Activated naive CD4-positive, alpha-beta T cell treated with anti-CD3 and anti-CD28 coated beads for 36 hours (primary cell): ENCODE results near the gene SNX17. TPM values are rescaled to one million over a fixed set of nuclear protein-coding genes. Genes with fewer than 3 reads are reported as not detected.

Experiments used
- CTCF ChIA-PET: fragments of 350-600 bp; sonication (Branson Sonifier 250); formaldehyde crosslinking; loops from one replicate; lab custom pipeline; 2021; ENCODE audit warnings: antibody characterized with exemption; lab: Charles Lee
- DNase-seq: peaks from one replicate; pipeline ENCODE4 v3.0.0-alpha.2; 2020
- H3K27ac Mint-ChIP-seq: one replicate; pipeline ENCODE4 v1.8.0; 2021; ENCODE audit warnings: mild to moderate bottlenecking, mixed read lengths
- H3K27me3 Mint-ChIP-seq: one replicate; pipeline ENCODE4 v1.8.0; 2021; ENCODE audit warnings: low read depth, mixed read lengths
- H3K36me3 Mint-ChIP-seq: one replicate; pipeline ENCODE4 v1.8.0; 2021; ENCODE audit warnings: low read depth, mixed read lengths
- H3K4me1 Mint-ChIP-seq: one replicate; pipeline ENCODE4 v1.8.0; 2021; ENCODE audit warnings: low read depth, mixed read lengths
- H3K4me3 Mint-ChIP-seq: one replicate; pipeline ENCODE4 v1.8.0; 2021; ENCODE audit warnings: mild to moderate bottlenecking, moderate library complexity, mixed read lengths
- H3K9me3 Mint-ChIP-seq: one replicate; pipeline ENCODE4 v1.8.0; 2021; ENCODE audit warnings: mixed read lengths
- intact Hi-C: fragments of 100-400 bp; cut with micrococcal nuclease; formaldehyde crosslinking; loops from one replicate; pipeline ENCODE4 v1.15.1; 2023
- total RNA-seq, 2 experiments: library from RNA; stranded (reverse); gene quantifications; one replicate each; pipeline ENCODE4 v1.2.3, GENCODE V29; 2021

Gene SNX17
- total RNA-seq, 2 experiments from 2014 or later = 68.5 to 75.5 TPM

GRCh38 chr2:27380626-27381545 is 10.5 kb downstream of the SNX17 start, which contains the start of gene ZNF513:
ZNF513 (minus strand) TSS chr2:27380734; CDS start chr2:27380526, 208 bp downstream.
- peak; percentile 93 for DNase-seq
- H3K4me3 Mint-ChIP-seq = peak within 1 kb of the TSS; percentile 79
- H3K27ac Mint-ChIP-seq = peak within 1 kb of the TSS; percentile 86
- no peaks in the 10 kb centered on the region for H3K9me3 Mint-ChIP-seq
- peaks cover 30% of the 10 kb centered on the region for H3K36me3 Mint-ChIP-seq
- H3K4me1 Mint-ChIP-seq = peaks cover 30% of the 10 kb centered on the region
- intact Hi-C loops = loop anchor here (1.0 to 2.0 kb wide), 5 partner anchors 11 to 108 kb away; partner anchors contain the start of genes EIF2B4, GTF3C2, IFT172 and PPM1G
- no peaks in the 10 kb centered on the region for H3K27me3 Mint-ChIP-seq
- CTCF ChIA-PET = interaction anchor here (0.5 to 3.1 kb wide), 5 partner anchors 14 to 302 kb away, joined by 3 to 13 read pairs (median 5); partner anchors contain the start of gene NRBP1

GRCh38 chr2:27381577-27382181 is 11.3 kb downstream of the SNX17 start:
- no peaks in the 10 kb centered on the region for H3K9me3 Mint-ChIP-seq
- DNase-seq = no peak
- peaks cover 30% of the 10 kb centered on the region for H3K36me3 Mint-ChIP-seq
- H3K4me1 Mint-ChIP-seq = peaks cover 30% of the 10 kb centered on the region
- H3K4me3 Mint-ChIP-seq = peak overlapping the region; percentile 77
- no peaks in the 10 kb centered on the region for H3K27me3 Mint-ChIP-seq
- intact Hi-C loops = loop anchor here (2.0 kb wide), 1 partner anchor 49 kb away; no protein-coding TSS in a partner anchor
- CTCF ChIA-PET = interaction anchor here (0.5 to 3.1 kb wide), 3 partner anchors 15 to 217 kb away, joined by 3 to 13 read pairs (median 5); partner anchors contain the start of gene NRBP1
- H3K27ac Mint-ChIP-seq = peak overlapping the region; percentile 86

- Mint-ChIP-seq H3K36me3 (peaks cover 20% of the 10 kb centered on the region), H3K27me3 (no peaks in the 10 kb centered on the region), H3K9me3 (no peaks in the 10 kb centered on the region), H3K27ac (peak overlapping the region; percentile 21), H3K4me1 (peaks cover 30% of the 10 kb centered on the region), H3K4me3 (no peak overlapping the region)
- no peak for DNase-seq
- CTCF ChIA-PET = no interaction called here
- intact Hi-C loops = no loop called here
Observed at GRCh38 chr2:27390822-27391679, 20.6 kb downstream of the SNX17 start.

- CTCF ChIA-PET = interaction anchor here (1.4 kb wide), 1 partner anchor 17 kb away, joined by 3 read pairs; the partner anchor contains the start of gene PPM1G
- DNase-seq = no peak
- Mint-ChIP-seq H3K9me3 (no peaks in the 10 kb centered on the region), H3K4me1 (peaks cover 42% of the 10 kb centered on the region), H3K27me3 (no peaks in the 10 kb centered on the region), H3K36me3 (peaks cover 22% of the 10 kb centered on the region), H3K27ac (no peak overlapping the region), H3K4me3 (no peak overlapping the region)
- intact Hi-C loops = no loop called here
Observed at GRCh38 chr2:27393225-27393624, 22.8 kb downstream of the SNX17 start.

GRCh38 chr2:27398962-27399361 is 28.5 kb downstream of the SNX17 start:
- no peak overlapping the region for H3K4me3 Mint-ChIP-seq
- no peaks in the 10 kb centered on the region for H3K27me3 Mint-ChIP-seq
- H3K9me3 Mint-ChIP-seq = no peaks in the 10 kb centered on the region
- CTCF ChIA-PET = no interaction called here
- intact Hi-C loops = no loop called here
- H3K36me3 Mint-ChIP-seq = peaks cover 22% of the 10 kb centered on the region
- no peak overlapping the region for H3K27ac Mint-ChIP-seq
- no peak for DNase-seq
- H3K4me1 Mint-ChIP-seq = peaks cover 40% of the 10 kb centered on the region

GRCh38 chr2:27400348-27401135 is 30.1 kb downstream of the SNX17 start:
- H3K4me1 Mint-ChIP-seq = peaks cover 46% of the 10 kb centered on the region

GRCh38 chr2:27407798-27408491 is 37.5 kb downstream of the SNX17 start:
- H3K27ac Mint-ChIP-seq = peak overlapping the region; percentile 51
- intact Hi-C loops = loop anchor here (2.0 kb wide), 1 partner anchor 221 kb away; the partner anchor contains the start of genes CCDC121 and GPN1
- peak overlapping the region; percentile 89 for H3K4me3 Mint-ChIP-seq
- CTCF ChIA-PET = interaction anchor here (0.9 to 4.1 kb wide), 5 partner anchors 21 to 276 kb away, joined by 3 to 35 read pairs (median 5); partner anchors contain the start of gene NRBP1
- H3K27me3 Mint-ChIP-seq = no peaks in the 10 kb centered on the region
- H3K9me3 Mint-ChIP-seq = no peaks in the 10 kb centered on the region
- peaks cover 16% of the 10 kb centered on the region for H3K36me3 Mint-ChIP-seq
- peaks cover 41% of the 10 kb centered on the region for H3K4me1 Mint-ChIP-seq
- DNase-seq = no peak

More at GRCh38 chr2:27400348-27401135, 30.1 kb downstream of the SNX17 start:
- Mint-ChIP-seq H3K9me3 (no peaks in the 10 kb centered on the region), H3K36me3 (peaks cover 28% of the 10 kb centered on the region), H3K27ac (no peak overlapping the region), H3K27me3 (no peaks in the 10 kb centered on the region), H3K4me3 (no peak overlapping the region)
- intact Hi-C loops = no loop called here
- DNase-seq = no peak
- CTCF ChIA-PET = interaction anchor here (0.6 kb wide), 1 partner anchor 97 kb away, joined by 3 read pairs; no protein-coding TSS in a partner anchor

- no peaks in the 10 kb centered on the region for H3K27me3 Mint-ChIP-seq
- CTCF ChIA-PET = interaction anchor here (1.0 to 4.1 kb wide), 3 partner anchors 21 to 82 kb away, joined by 4 to 35 read pairs (median 4); partner anchors contain the start of gene NRBP1
- H3K4me3 Mint-ChIP-seq = peak overlapping the region; percentile 89
- H3K4me1 Mint-ChIP-seq = peaks cover 36% of the 10 kb centered on the region
- peak overlapping the region; percentile 51 for H3K27ac Mint-ChIP-seq
- intact Hi-C loops = loop anchor here (1.0 to 2.0 kb wide), 8 partner anchors 20 to 275 kb away; partner anchors contain the start of genes ATRAID, CCDC121, EIF2B4 and GPN1
- H3K9me3 Mint-ChIP-seq = no peaks in the 10 kb centered on the region
- peaks cover 16% of the 10 kb centered on the region for H3K36me3 Mint-ChIP-seq
- no peak for DNase-seq
Observed at GRCh38 chr2:27408601-27409320, 38.3 kb downstream of the SNX17 start.

- CTCF ChIA-PET = interaction anchor here (1.0 to 4.1 kb wide), 7 partner anchors 16 to 274 kb away, joined by 3 to 35 read pairs (median 4); partner anchors contain the start of genes EIF2B4 and NRBP1
- H3K4me1 Mint-ChIP-seq = peaks cover 32% of the 10 kb centered on the region
- intact Hi-C loops = loop anchor here (1.0 to 2.0 kb wide), 8 partner anchors 19 to 274 kb away; partner anchors contain the start of genes ATRAID, CCDC121, EIF2B4 and GPN1
Observed at GRCh38 chr2:27409321-27410073, 39.1 kb downstream of the SNX17 start, which contains the start of gene PPM1G. PPM1G (minus strand) TSS chr2:27409591; CDS start chr2:27409422, 169 bp downstream.

More at GRCh38 chr2:27409321-27410073, 39.1 kb downstream of the SNX17 start, which contains the start of gene PPM1G:
- Mint-ChIP-seq H3K27me3 (no peaks in the 10 kb centered on the region), H3K36me3 (peaks cover 14% of the 10 kb centered on the region), H3K9me3 (no peaks in the 10 kb centered on the region), H3K27ac (peak within 1 kb of the TSS; percentile 87), H3K4me3 (peak within 1 kb of the TSS; percentile 89)
- peak; percentile 97 for DNase-seq
